Measurements from ENCODE around the gene SLC25A21.

The SLC25A21 gene

DNA sequence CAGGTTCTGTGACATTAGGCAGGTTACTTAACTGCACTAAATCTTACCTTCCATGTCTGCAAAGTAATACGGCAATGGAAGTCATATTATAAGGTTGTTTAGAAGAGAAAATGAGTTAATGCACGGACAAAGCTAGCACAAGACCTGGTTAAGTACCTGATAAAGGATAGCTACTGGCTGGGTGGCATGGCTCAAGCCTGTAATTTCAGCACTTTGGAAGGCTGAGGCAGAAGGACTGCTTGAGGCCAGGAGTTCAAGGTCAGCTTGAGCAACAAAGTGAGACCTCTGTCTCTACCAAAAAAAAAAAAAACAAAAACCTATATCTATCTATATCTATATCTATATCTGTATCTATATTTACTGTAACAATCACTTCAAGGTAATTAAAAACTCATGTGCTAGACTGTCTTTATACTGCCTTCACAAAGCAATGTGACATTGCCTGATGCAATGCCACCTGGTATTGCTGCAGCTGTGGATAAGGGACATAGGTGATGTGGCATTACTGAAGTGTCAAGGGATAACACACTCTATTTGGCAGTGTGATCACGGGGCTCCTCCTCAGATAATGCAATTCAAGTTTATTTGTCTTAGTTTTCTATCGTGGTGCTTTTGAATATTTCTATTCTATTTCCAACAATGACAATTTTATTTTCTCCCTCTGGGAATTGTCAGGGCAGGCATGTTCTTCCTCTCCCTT is 403.6 kb downstream of the SLC25A21 start:
- H3K4me1 ChIP-seq (ENCODE audit: control insufficient read depth, insufficient read depth, low read length): peaks cover 47% of the 10 kb centered on the region
- TF ChIP-seq, protein P1, sequence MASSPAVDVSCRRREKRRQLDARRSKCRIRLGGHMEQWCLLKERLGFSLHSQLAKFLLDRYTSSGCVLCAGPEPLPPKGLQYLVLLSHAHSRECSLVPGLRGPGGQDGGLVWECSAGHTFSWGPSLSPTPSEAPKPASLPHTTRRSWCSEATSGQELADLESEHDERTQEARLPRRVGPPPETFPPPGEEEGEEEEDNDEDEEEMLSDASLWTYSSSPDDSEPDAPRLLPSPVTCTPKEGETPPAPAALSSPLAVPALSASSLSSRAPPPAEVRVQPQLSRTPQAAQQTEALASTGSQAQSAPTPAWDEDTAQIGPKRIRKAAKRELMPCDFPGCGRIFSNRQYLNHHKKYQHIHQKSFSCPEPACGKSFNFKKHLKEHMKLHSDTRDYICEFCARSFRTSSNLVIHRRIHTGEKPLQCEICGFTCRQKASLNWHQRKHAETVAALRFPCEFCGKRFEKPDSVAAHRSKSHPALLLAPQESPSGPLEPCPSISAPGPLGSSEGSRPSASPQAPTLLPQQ (tag by site-specific recombination; IDR thresholded peaks at IDR 0.05): 0 out of 2 replicates have a peak, but pooled peaks have one; percentile 19
- TF ChIP-seq ZNF280D (tag by site-specific recombination; IDR thresholded peaks at IDR 0.05) (no peak), ZNF214 (tag by site-specific recombination; IDR thresholded peaks at IDR 0.05; ENCODE audit: borderline replicate concordance) (no peak), ZNF146 (tag by site-specific recombination; IDR thresholded peaks at IDR 0.05) (no peak), OSR2 (tag by site-specific recombination; IDR thresholded peaks at IDR 0.05) (peak; percentile 57; the same call in 1 of the 2 replicates), ZNF335 (tag by site-specific recombination; conservative IDR thresholded peaks at IDR 0.05) (0 out of 2 replicates have a peak, but pooled peaks have one; percentile 25), ZNF366 (tag by site-specific recombination; conservative IDR thresholded peaks at IDR 0.05) (no peak), ZNF555 (tag by site-specific recombination; conservative IDR thresholded peaks at IDR 0.05) (no peak), ZNF585B (tag by site-specific recombination; IDR thresholded peaks at IDR 0.05) (no peak), ZNF16 (tag by site-specific recombination; IDR thresholded peaks at IDR 0.05; ENCODE audit: low read depth) (no peak), SP2 (tag by site-specific recombination; IDR thresholded peaks at IDR 0.05) (no peak), ZFHX2 (tag by site-specific recombination; conservative IDR thresholded peaks at IDR 0.05) (no peak), ZNF623 (tag by site-specific recombination; IDR thresholded peaks at IDR 0.05) (no peak), ZNF433 (tag by site-specific recombination; IDR thresholded peaks at IDR 0.05; ENCODE audit: low read depth) (no peak), ZBTB48 (tag by site-specific recombination; IDR thresholded peaks at IDR 0.05) (peak; percentile 89)
- TF ChIP-seq, protein P2, sequence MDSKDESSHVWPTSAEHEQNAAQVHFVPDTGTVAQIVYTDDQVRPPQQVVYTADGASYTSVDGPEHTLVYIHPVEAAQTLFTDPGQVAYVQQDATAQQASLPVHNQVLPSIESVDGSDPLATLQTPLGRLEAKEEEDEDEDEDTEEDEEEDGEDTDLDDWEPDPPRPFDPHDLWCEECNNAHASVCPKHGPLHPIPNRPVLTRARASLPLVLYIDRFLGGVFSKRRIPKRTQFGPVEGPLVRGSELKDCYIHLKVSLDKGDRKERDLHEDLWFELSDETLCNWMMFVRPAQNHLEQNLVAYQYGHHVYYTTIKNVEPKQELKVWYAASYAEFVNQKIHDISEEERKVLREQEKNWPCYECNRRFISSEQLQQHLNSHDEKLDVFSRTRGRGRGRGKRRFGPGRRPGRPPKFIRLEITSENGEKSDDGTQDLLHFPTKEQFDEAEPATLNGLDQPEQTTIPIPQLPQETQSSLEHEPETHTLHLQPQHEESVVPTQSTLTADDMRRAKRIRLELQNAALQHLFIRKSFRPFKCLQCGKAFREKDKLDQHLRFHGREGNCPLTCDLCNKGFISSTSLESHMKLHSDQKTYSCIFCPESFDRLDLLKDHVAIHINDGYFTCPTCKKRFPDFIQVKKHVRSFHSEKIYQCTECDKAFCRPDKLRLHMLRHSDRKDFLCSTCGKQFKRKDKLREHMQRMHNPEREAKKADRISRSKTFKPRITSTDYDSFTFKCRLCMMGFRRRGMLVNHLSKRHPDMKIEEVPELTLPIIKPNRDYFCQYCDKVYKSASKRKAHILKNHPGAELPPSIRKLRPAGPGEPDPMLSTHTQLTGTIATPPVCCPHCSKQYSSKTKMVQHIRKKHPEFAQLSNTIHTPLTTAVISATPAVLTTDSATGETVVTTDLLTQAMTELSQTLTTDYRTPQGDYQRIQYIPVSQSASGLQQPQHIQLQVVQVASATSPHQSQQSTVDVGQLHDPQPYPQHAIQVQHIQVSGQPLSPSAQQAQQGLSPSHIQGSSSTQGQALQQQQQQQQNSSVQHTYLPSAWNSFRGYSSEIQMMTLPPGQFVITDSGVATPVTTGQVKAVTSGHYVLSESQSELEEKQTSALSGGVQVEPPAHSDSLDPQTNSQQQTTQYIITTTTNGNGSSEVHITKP (tag by site-specific recombination; IDR thresholded peaks at IDR 0.05): peak; percentile 69
- TF ChIP-seq, protein P3, sequence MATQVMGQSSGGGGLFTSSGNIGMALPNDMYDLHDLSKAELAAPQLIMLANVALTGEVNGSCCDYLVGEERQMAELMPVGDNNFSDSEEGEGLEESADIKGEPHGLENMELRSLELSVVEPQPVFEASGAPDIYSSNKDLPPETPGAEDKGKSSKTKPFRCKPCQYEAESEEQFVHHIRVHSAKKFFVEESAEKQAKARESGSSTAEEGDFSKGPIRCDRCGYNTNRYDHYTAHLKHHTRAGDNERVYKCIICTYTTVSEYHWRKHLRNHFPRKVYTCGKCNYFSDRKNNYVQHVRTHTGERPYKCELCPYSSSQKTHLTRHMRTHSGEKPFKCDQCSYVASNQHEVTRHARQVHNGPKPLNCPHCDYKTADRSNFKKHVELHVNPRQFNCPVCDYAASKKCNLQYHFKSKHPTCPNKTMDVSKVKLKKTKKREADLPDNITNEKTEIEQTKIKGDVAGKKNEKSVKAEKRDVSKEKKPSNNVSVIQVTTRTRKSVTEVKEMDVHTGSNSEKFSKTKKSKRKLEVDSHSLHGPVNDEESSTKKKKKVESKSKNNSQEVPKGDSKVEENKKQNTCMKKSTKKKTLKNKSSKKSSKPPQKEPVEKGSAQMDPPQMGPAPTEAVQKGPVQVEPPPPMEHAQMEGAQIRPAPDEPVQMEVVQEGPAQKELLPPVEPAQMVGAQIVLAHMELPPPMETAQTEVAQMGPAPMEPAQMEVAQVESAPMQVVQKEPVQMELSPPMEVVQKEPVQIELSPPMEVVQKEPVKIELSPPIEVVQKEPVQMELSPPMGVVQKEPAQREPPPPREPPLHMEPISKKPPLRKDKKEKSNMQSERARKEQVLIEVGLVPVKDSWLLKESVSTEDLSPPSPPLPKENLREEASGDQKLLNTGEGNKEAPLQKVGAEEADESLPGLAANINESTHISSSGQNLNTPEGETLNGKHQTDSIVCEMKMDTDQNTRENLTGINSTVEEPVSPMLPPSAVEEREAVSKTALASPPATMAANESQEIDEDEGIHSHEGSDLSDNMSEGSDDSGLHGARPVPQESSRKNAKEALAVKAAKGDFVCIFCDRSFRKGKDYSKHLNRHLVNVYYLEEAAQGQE (tag by site-specific recombination; IDR thresholded peaks at IDR 0.05): peak; percentile 77
- TF ChIP-seq, protein P4, sequence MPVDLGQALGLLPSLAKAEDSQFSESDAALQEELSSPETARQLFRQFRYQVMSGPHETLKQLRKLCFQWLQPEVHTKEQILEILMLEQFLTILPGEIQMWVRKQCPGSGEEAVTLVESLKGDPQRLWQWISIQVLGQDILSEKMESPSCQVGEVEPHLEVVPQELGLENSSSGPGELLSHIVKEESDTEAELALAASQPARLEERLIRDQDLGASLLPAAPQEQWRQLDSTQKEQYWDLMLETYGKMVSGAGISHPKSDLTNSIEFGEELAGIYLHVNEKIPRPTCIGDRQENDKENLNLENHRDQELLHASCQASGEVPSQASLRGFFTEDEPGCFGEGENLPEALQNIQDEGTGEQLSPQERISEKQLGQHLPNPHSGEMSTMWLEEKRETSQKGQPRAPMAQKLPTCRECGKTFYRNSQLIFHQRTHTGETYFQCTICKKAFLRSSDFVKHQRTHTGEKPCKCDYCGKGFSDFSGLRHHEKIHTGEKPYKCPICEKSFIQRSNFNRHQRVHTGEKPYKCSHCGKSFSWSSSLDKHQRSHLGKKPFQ (tag by site-specific recombination; IDR thresholded peaks at IDR 0.05): no peak
- TF ChIP-seq, protein P5, sequence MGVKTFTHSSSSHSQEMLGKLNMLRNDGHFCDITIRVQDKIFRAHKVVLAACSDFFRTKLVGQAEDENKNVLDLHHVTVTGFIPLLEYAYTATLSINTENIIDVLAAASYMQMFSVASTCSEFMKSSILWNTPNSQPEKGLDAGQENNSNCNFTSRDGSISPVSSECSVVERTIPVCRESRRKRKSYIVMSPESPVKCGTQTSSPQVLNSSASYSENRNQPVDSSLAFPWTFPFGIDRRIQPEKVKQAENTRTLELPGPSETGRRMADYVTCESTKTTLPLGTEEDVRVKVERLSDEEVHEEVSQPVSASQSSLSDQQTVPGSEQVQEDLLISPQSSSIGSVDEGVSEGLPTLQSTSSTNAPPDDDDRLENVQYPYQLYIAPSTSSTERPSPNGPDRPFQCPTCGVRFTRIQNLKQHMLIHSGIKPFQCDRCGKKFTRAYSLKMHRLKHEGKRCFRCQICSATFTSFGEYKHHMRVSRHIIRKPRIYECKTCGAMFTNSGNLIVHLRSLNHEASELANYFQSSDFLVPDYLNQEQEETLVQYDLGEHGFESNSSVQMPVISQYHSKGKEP (tag by site-specific recombination; IDR thresholded peaks at IDR 0.05): no peak
- POLR2A ChIA-PET: interaction anchor here (0.7 kb wide), 1 partner anchor 18 kb away, joined by 3 read pairs; no protein-coding TSS in a partner anchor
- H3K27ac ChIP-seq (ENCODE audit: extremely low read depth, low read depth, low read length): peak overlapping the region; percentile 90
- H3K4me3 ChIP-seq (ENCODE audit: low read depth, low read length): no peak overlapping the region
- CTCF ChIA-PET: interaction anchor here (0.6 to 2.7 kb wide), 6 partner anchors 20 to 349 kb away, joined by 3 to 15 read pairs (median 4); no protein-coding TSS in a partner anchor
- no peaks in the 10 kb centered on the region for H3K36me3 ChIP-seq (ENCODE audit: control insufficient read depth in 2 of 2, insufficient read depth in 1 of 2, low read length in 2 of 2)
- H3K9me3 ChIP-seq (ENCODE audit: control insufficient read depth, insufficient read depth, low read depth, low read length): no peaks in the 10 kb centered on the region
